GM12878 (cell line): ENCODE results near the gene MNAT1. TPM values are rescaled to one million over a fixed set of nuclear protein-coding genes. Genes with fewer than 3 reads are reported as not detected.

Source experiments
- ATAC-seq: fragments of 200-7000 bp; cut with Tn5 transposase; 3 replicates; pipeline ENCODE4 v1.9.1; 2020; ENCODE audit warnings: mild to moderate bottlenecking, moderate library complexity
- BruUV-seq: library from RNA; stranded (reverse); fragments of 400-500 nt; replicated peaks from 2 replicates; lab custom pipeline; 2021; lab: Mats Ljungman, UMichigan
- CTCF ChIA-PET: fragments of 300-600 bp; sonication (Branson Sonifier 250); formaldehyde crosslinking; extraction: SDS; loops from one replicate; lab custom pipeline; 2021; ENCODE audit warnings: inconsistent platforms; lab: Yijun Ruan, JAX
- POLR2A ChIA-PET: fragments of 350-600 bp; formaldehyde crosslinking; extraction: SDS; loops from one replicate; lab custom pipeline; 2021; ENCODE audit warnings: inconsistent platforms; lab: Charles Lee
- RAD21 ChIA-PET: fragments of 300-600 bp; sonication (Branson Sonifier 250); formaldehyde crosslinking; loops from one replicate; lab custom pipeline; 2023; ENCODE audit warnings: antibody characterized with exemption; ENCODE audit not compliant: unreplicated experiment; lab: Charles Lee
- SMC1A ChIA-PET: fragments of 300-600 bp; sonication (Branson Sonifier 250); formaldehyde crosslinking; loops from one replicate; lab custom pipeline; 2023; ENCODE audit not compliant: unreplicated experiment, uncharacterized antibody; lab: Charles Lee
- DNase-seq: peaks from one replicate; pipeline ENCODE4 v3.0.0-alpha.2; 2011; ENCODE audit warnings: low read depth, low spot score
- FAIRE-seq: peaks from 3 replicates; lab custom pipeline; 2011; peaks lifted over from hg19 to GRCh38; lab: Jason Lieb, UNC
- H2AFZ ChIP-seq: 2 replicates; pipeline ENCODE4 v1.6.0; 2011; ENCODE audit warnings: low read depth, low read length, control low read depth; ENCODE audit not compliant: control insufficient read depth
- H3K27ac ChIP-seq: 2 replicates; pipeline ENCODE4 v1.5.1; 2011; ENCODE audit warnings: control low read depth; ENCODE audit not compliant: control insufficient read depth, insufficient read depth
- H3K27me3 ChIP-seq, 2 experiments: replicated peaks in 1 of 2; 2 replicates each; pipeline versions ENCODE4 v1.6.0 to v1.6.1; 2011; ENCODE audit warnings: low read length in 1 of 2; ENCODE audit not compliant: control insufficient read depth in 2 of 2, insufficient read depth in 2 of 2
- H3K36me3 ChIP-seq, 2 experiments: 2 replicates each; pipeline ENCODE4 v1.5.1; 2011; ENCODE audit warnings: low read length in 1 of 2; ENCODE audit not compliant: control insufficient read depth in 2 of 2, insufficient read depth in 2 of 2
- H3K4me1 ChIP-seq: 2 replicates; pipeline ENCODE4 v1.6.1; 2011; ENCODE audit warnings: mild to moderate bottlenecking, low read length, moderate library complexity, mixed read lengths; ENCODE audit not compliant: control insufficient read depth, insufficient read depth
- H3K4me2 ChIP-seq: 2 replicates; pipeline ENCODE4 v1.6.0; 2011; ENCODE audit warnings: control low read depth; ENCODE audit not compliant: control insufficient read depth, insufficient read depth
- H3K4me3 ChIP-seq: fragments of 200-600 bp; sonication (generic); 2 replicates; pipeline ENCODE4 v1.5.1; 2016
- H3K79me2 ChIP-seq: 2 replicates; pipeline ENCODE4 v1.6.0; 2011; ENCODE audit warnings: low read length; ENCODE audit not compliant: control insufficient read depth, insufficient read depth
- H3K9ac ChIP-seq: 2 replicates; pipeline ENCODE4 v1.8.0; 2011; ENCODE audit warnings: low read length, control low read depth, mixed read lengths; ENCODE audit not compliant: control insufficient read depth, insufficient read depth
- H3K9me3 ChIP-seq: replicated peaks from 3 replicates; pipeline ENCODE4 v1.5.1; 2011; ENCODE audit warnings: mild to moderate bottlenecking, low read length; ENCODE audit not compliant: control insufficient read depth, insufficient read depth
- H4K20me1 ChIP-seq: 2 replicates; pipeline ENCODE4 v1.6.0; 2011; ENCODE audit not compliant: control insufficient read depth, insufficient read depth
- BACH1 ChIP-seq: fragments of 450-650 bp; IDR thresholded peaks from 2 replicates; pipeline ENCODE4 v1.6.1; 2017; ENCODE audit warnings: mild to moderate bottlenecking, borderline replicate concordance
- BRCA1 ChIP-seq: IDR thresholded peaks from 2 replicates; pipeline ENCODE4 v1.6.1; 2011; ENCODE audit warnings: low read depth, low read length, improper control_type of control experiment
- CBFB ChIP-seq: IDR thresholded peaks from 2 replicates; pipeline ENCODE4 v1.6.1; 2016; ENCODE audit warnings: antibody characterized with exemption, low read depth
- CHD1 ChIP-seq: IDR thresholded peaks from 2 replicates; pipeline ENCODE4 v1.6.1; 2012; ENCODE audit warnings: low read depth, low read length, improper control_type of control experiment
- CREB1 ChIP-seq: IDR thresholded peaks from 2 replicates; pipeline ENCODE4 v1.6.1; 2012; ENCODE audit warnings: low read depth, mild to moderate bottlenecking, inconsistent platforms
- IRF4 ChIP-seq: IDR thresholded peaks from 2 replicates; pipeline ENCODE4 v1.6.1; 2011; ENCODE audit warnings: low read depth, low read length
- MTA2 ChIP-seq: fragments of 450-650 bp; IDR thresholded peaks from 2 replicates; pipeline ENCODE4 v1.6.1; 2016; ENCODE audit warnings: low read depth, mild to moderate bottlenecking, moderate library complexity
- NBN ChIP-seq: fragments of 450-650 bp; IDR thresholded peaks from 2 replicates; pipeline ENCODE4 v1.6.1; 2016
- WGBS: methylation state at CpG from one replicate; pipeline ENCODE4 v1.1.6; 2016; ENCODE audit warnings: low lambda C conversion rate; ENCODE audit not compliant: insufficient replicate concordance, insufficient coverage; ENCODE audit errors: missing lambda C conversion rate; 5-methylcytosine and 5-hydroxymethylcytosine counted together
- in situ Hi-C: fragments of 300-500 bp; cut with MboI; formaldehyde crosslinking; loops from 9 replicates; pipeline ENCODE4 v1.14.3; 2018; ENCODE audit warnings: mixed read lengths
- intact Hi-C: fragments of 100-400 bp; cut with micrococcal nuclease; formaldehyde crosslinking; loops from one replicate; pipeline ENCODE4 v1.14.2; 2022; ENCODE audit not compliant: unreplicated experiment
- polyA plus RNA-seq, 11 experiments: library from polyadenylated mRNA; depleted of rRNA in 4 of 11; unstranded in 6 of 11; stranded (reverse) in 5 of 11; fragments of >200 nt; fragmentation: Nextera tagmentation in 4 of 11; fragmentation: Illumina TruSeq in 1 of 11; extraction: Ambion mirVana in 4 of 11; extraction: Trizol in 1 of 11; gene quantifications; 1 replicate in 1 of 11; 2 replicates in 10 of 11; pipeline versions ENCODE4 v1.2.1 to v1.2.3, GENCODE V29; 2011 to 2016; ENCODE audit warnings: inconsistent platforms in 2 of 11, missing spikeins in 2 of 11, low read depth in 1 of 11
- total RNA-seq, 4 experiments: library from RNA; depleted of rRNA in 3 of 4; stranded (reverse); fragments of >200 nt in 3 of 4; fragmentation: Illumina TruSeq in 1 of 4; extraction: Trizol in 1 of 4; gene quantifications; 2 replicates each; pipeline versions ENCODE4 v1.2.1 to v1.2.3, GENCODE V29; 2013 to 2021
- TF ChIP-seq, protein P1 (sequence below): IDR thresholded peaks from 2 replicates; pipeline ENCODE4 v1.6.1; 2011; ENCODE audit warnings: borderline replicate concordance, low read depth, mild to moderate bottlenecking, moderate library complexity, mixed read lengths, low read length; ENCODE audit not compliant: insufficient read depth; ENCODE audit errors: extremely low read length
- TF ChIP-seq, protein P2 (sequence below): fragments of 450-650 bp; formaldehyde crosslinking; IDR thresholded peaks from 2 replicates; pipeline ENCODE4 v1.4.0; 2022; ENCODE audit warnings: mild to moderate bottlenecking, moderate library complexity

MNAT1 gene
- total and polyA plus RNA-seq, 10 of the 15 experiments (the other 5 are each of a cell fraction or from before 2014, with no cell fraction given): 26.5 to 67.4 (median 40.8) TPM

DNA sequence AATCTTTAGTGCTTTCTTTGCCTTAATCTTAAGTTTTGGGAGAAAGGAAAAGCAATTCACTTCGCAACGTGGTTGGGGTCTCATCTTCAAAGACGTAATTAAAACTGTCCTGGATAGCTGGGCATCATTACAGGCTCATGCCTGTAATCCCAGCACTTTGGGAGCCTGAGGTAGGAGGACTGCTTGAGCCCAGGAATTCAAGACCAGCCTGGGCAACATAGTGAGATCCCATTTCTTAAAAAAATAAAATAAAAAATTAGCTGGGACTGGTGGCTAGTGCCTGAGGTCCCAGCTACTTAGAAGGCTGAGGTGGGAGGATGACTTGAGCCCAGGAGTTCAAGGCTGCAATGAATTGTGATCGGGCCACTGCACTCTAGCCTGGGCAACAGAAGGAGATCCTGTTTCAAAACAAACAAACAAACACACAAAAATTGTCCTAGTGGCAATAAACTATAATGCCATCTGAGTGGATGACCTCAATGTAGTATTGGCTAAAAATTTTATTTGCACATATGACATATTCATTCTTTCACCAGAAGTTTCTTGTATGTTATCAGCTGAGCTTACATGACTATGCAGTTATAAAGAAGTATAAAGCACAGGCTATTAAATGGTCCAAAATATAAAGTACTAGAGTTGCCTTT lies 1.6 kb upstream of the MNAT1 start:
- no peaks in the 10 kb centered on the region for H3K4me1 ChIP-seq
- 5% methylated on average over 4 of the region's 4 CpGs for WGBS
- ChIA-PET SMC1A (interaction anchor here (0.7 to 2.2 kb wide), 6 partner anchors 16 to 246 kb away, joined by 3 to 6 read pairs (median 4); no protein-coding TSS in a partner anchor), POLR2A (interaction anchor here (1.0 kb wide), 1 partner anchor 22 kb away, joined by 3 read pairs; no protein-coding TSS in a partner anchor), RAD21 (interaction anchor here (1.0 to 1.1 kb wide), 2 partner anchors 18 to 21 kb away, joined by 3 read pairs; no protein-coding TSS in a partner anchor), CTCF (no interaction called here)
- no peaks in the 10 kb centered on the region for H4K20me1 ChIP-seq
- H3K9me3 ChIP-seq: no peaks in the 10 kb centered on the region
- intact Hi-C loops: loop anchor here (10.0 kb wide), 1 partner anchor 292 kb away; no protein-coding TSS in a partner anchor
- FAIRE-seq (no peak), DNase-seq (no peak), ATAC-seq (no peak)
- peaks cover 0 to 3% of the 10 kb centered on the region in 2 experiments; a peak in 1 of 4 replicates for H3K27me3 ChIP-seq
- no TSS peak for BruUV-seq
- H3K4me3 ChIP-seq: no peak overlapping the region
- peaks cover 15% of the 10 kb centered on the region for H3K79me2 ChIP-seq
- no peaks in the 10 kb centered on the region for H3K36me3 ChIP-seq
- TF ChIP-seq CBFB: no peak
- TF ChIP-seq NBN: no peak
- TF ChIP-seq IRF4: no peak
- no peak for TF ChIP-seq BRCA1
- no peak for TF ChIP-seq CREB1
- no peak for TF ChIP-seq CHD1
- H3K27ac ChIP-seq: no peak overlapping the region
- no peak overlapping the region for H3K9ac ChIP-seq
- in situ Hi-C loops: no loop called here
- H2AFZ ChIP-seq: no peak overlapping the region
- no peak overlapping the region for H3K4me2 ChIP-seq

DNA sequence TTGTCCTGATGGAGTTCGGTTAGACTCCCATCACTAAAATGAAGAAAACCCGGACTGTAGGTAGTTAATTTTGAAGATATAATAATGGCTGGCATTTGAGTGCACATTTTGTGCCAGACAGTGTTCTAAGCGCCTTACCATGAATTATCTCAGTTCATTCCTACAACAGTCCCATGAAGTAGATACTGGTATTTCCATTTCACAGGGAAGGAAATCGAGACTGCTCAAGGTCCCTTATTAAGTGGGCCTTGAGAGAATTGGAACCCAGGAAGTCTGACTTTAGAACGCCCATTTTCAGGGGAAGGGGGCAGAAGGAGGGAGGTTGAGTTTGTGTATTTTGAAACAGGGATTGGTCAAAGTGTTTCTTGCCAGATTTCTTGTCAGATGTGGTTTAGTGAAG lies 855 bp downstream of the MNAT1 start:
- H3K27ac ChIP-seq: no peak overlapping the region
- no TSS peak for BruUV-seq
- ChIA-PET RAD21 (no interaction called here), CTCF (no interaction called here), POLR2A (no interaction called here), SMC1A (interaction anchor here (0.6 to 2.1 kb wide), 2 partner anchors 18 to 22 kb away, joined by 3 to 8 read pairs; no protein-coding TSS in a partner anchor)
- H3K9ac ChIP-seq: peak overlapping the region; percentile 94; the same call in 1 of the 2 replicates
- no peaks in the 10 kb centered on the region for H4K20me1 ChIP-seq
- H3K4me3 ChIP-seq: peak overlapping the region; percentile 85
- TF ChIP-seq MTA2: no peak
- TF ChIP-seq, protein P1, sequence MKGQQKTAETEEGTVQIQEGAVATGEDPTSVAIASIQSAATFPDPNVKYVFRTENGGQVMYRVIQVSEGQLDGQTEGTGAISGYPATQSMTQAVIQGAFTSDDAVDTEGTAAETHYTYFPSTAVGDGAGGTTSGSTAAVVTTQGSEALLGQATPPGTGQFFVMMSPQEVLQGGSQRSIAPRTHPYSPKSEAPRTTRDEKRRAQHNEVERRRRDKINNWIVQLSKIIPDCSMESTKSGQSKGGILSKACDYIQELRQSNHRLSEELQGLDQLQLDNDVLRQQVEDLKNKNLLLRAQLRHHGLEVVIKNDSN: no peak
- no peak for TF ChIP-seq BACH1
- TF ChIP-seq, protein P2, sequence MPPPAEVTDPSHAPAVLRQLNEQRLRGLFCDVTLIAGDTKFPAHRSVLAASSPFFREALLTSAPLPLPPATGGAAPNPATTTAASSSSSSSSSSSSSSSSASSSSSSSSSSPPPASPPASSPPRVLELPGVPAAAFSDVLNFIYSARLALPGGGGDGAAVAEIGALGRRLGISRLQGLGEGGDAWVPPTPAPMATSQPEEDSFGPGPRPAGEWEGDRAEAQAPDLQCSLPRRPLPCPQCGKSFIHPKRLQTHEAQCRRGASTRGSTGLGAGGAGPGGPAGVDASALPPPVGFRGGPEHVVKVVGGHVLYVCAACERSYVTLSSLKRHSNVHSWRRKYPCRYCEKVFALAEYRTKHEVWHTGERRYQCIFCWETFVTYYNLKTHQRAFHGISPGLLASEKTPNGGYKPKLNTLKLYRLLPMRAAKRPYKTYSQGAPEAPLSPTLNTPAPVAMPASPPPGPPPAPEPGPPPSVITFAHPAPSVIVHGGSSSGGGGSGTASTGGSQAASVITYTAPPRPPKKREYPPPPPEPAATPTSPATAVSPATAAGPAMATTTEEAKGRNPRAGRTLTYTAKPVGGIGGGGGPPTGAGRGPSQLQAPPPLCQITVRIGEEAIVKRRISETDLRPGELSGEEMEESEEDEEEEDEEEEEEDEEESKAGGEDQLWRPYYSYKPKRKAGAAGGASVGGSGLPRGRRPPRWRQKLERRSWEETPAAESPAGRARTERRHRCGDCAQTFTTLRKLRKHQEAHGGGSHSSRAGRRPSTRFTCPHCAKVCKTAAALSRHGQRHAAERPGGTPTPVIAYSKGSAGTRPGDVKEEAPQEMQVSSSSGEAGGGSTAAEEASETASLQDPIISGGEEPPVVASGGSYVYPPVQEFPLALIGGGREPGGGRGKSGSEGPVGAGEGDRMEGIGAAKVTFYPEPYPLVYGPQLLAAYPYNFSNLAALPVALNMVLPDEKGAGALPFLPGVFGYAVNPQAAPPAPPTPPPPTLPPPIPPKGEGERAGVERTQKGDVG (CRISPR knock-in tag): no peak
- H3K9me3 ChIP-seq: no peaks in the 10 kb centered on the region
- FAIRE-seq (no peak), ATAC-seq (peak; percentile 23), DNase-seq (no peak)
- H3K79me2 ChIP-seq: peaks cover 15% of the 10 kb centered on the region
- WGBS: 6% methylated on average over 5 of the region's 5 CpGs
- intact Hi-C loops: loop anchor here (10.0 kb wide), 1 partner anchor 289 kb away; no protein-coding TSS in a partner anchor
- H3K4me2 ChIP-seq: peak overlapping the region; percentile 64
- H3K27me3 ChIP-seq: no peaks in the 10 kb centered on the region
- H3K4me1 ChIP-seq: no peaks in the 10 kb centered on the region
- no peak overlapping the region for H2AFZ ChIP-seq
- H3K36me3 ChIP-seq: no peaks in the 10 kb centered on the region
- in situ Hi-C loops: no loop called here
